Caco-2 (cell line): Measurements from ENCODE around the gene LCOR. TPM values are rescaled to one million over a fixed set of nuclear protein-coding genes. Genes with fewer than 3 reads are reported as not detected.
"Not testable (repeated sequence)": the region's sequence is repeated elsewhere in the genome, so short reads cannot be mapped to it uniquely, and the experiment has no call there.

ENCODE experiments used
- BruUV-seq: library from RNA; stranded (reverse); fragments of 400-500 nt; replicated peaks from 2 replicates; lab custom pipeline; 2021; lab: Mats Ljungman, UMichigan
- CTCF ChIA-PET: fragments of 300-600 bp; sonication (Branson Sonifier 250); formaldehyde crosslinking; loops from one replicate; lab custom pipeline; 2022; ENCODE audit warnings: antibody characterized with exemption; lab: Charles Lee
- POLR2A ChIA-PET: fragments of 300-600 bp; sonication (Branson Sonifier 250); formaldehyde crosslinking; loops from one replicate; lab custom pipeline; 2022; ENCODE audit warnings: antibody characterized with exemption; lab: Charles Lee
- DNase-seq, 2 experiments: peaks; one replicate each; pipeline versions ENCODE4 v3.0.0 to v3.0.0-alpha.2; 2020 to 2022
- H3K27me3 ChIP-seq: replicated peaks from 2 replicates; pipeline ENCODE4 v1.6.0; 2011; ENCODE audit warnings: low read length; ENCODE audit not compliant: control insufficient read depth, insufficient read depth
- H3K36me3 ChIP-seq: 2 replicates; pipeline ENCODE4 v1.5.1; 2011; ENCODE audit warnings: low read length; ENCODE audit not compliant: control insufficient read depth, insufficient read depth
- H3K4me1 ChIP-seq: fragments of 250-450 bp; sonication (Bioruptor Pico); 2 replicates; pipeline ENCODE4 v1.5.1; 2020; ENCODE audit warnings: mild to moderate bottlenecking
- H3K4me3 ChIP-seq: 2 replicates; pipeline ENCODE4 v1.5.1; 2011; ENCODE audit warnings: low read depth, mild to moderate bottlenecking, control low read depth, low read length
- H3K9me3 ChIP-seq: fragments of 250-450 bp; sonication (Bioruptor Pico); 2 replicates; pipeline ENCODE4 v1.5.1; 2020; ENCODE audit warnings: mild to moderate bottlenecking, moderate library complexity
- H3K27ac Mint-ChIP-seq: one replicate; pipeline ENCODE4 v1.8.0; 2022; ENCODE audit warnings: mixed read lengths; ENCODE audit not compliant: unreplicated experiment
- H3K27me3 Mint-ChIP-seq: one replicate; pipeline ENCODE4 v1.8.0; 2022; ENCODE audit warnings: mixed read lengths; ENCODE audit not compliant: insufficient read depth, unreplicated experiment
- H3K36me3 Mint-ChIP-seq: one replicate; pipeline ENCODE4 v1.8.0; 2022; ENCODE audit warnings: mild to moderate bottlenecking, mixed read lengths; ENCODE audit not compliant: insufficient read depth, unreplicated experiment
- H3K4me1 Mint-ChIP-seq: one replicate; pipeline ENCODE4 v1.8.0; 2022; ENCODE audit warnings: low read depth, mixed read lengths; ENCODE audit not compliant: unreplicated experiment
- H3K4me3 Mint-ChIP-seq: one replicate; pipeline ENCODE4 v1.8.0; 2022; ENCODE audit warnings: mild to moderate bottlenecking, moderate library complexity, mixed read lengths; ENCODE audit not compliant: unreplicated experiment
- H3K9me3 Mint-ChIP-seq: one replicate; pipeline ENCODE4 v1.8.0; 2022; ENCODE audit warnings: mixed read lengths; ENCODE audit not compliant: unreplicated experiment
- intact Hi-C: fragments of 100-400 bp; cut with micrococcal nuclease; formaldehyde crosslinking; loops from one replicate; pipeline ENCODE4 v1.10.0; 2022; ENCODE audit not compliant: unreplicated experiment
- total RNA-seq: library from RNA; stranded (reverse); gene quantifications from 2 replicates; pipeline ENCODE4 v1.2.3, GENCODE V29; 2022
- TF ChIP-seq, protein P1 (sequence below), 2 experiments: fragments of 200-600 bp in 1 of 2; IDR thresholded peaks; 1 replicate in 1 of 2; 2 replicates in 1 of 2; pipeline versions ENCODE4 v1.5.1 to v1.8.0; 2011 to 2022; ENCODE audit warnings: antibody characterized with exemption in 1 of 2, control low read depth in 1 of 2, inconsistent platforms in 1 of 2, low read depth in 1 of 2, low read length in 1 of 2, mild to moderate bottlenecking in 1 of 2, moderate library complexity in 1 of 2; ENCODE audit not compliant: insufficient read depth in 1 of 2, severe bottlenecking in 1 of 2, unreplicated experiment in 1 of 2

LCOR gene
- total RNA-seq, 1 experiment from 2014 or later, result 51.8 TPM

DNA sequence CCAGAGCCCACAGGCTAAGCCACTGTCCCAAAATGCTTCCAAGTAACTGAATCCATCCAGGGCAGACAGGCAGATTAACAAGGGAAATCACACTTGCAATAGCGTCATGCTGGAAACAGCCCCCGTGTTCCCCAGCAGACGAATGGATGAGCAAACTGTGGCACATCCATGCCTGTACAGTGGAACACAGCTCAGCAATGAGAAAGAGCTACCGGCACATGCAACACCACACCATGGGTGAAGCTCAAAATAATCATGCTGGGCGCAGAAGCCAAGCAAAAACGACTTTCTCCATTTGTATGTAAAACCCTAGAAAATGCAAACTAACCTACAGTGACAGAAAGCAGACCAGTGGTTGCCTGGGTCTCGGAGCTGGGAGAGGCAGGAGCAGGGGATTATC, 200.5 kb downstream of the LCOR start:
- CTCF ChIA-PET, result no interaction called here
- DNase-seq, result no peak
- Histone ChIP-seq H3K4me3 (no peak overlapping the region), H3K9me3 (no peaks in the 10 kb centered on the region), H3K36me3 (no peaks in the 10 kb centered on the region), H3K27me3 (peaks cover 1% of the 10 kb centered on the region; the same call in 1 of the 2 replicates), H3K4me1 (peaks cover 2% of the 10 kb centered on the region; the same call in 1 of the 2 replicates)
- intact Hi-C loops, result no loop called here
- H3K9me3 Mint-ChIP-seq, result no peaks in the 10 kb centered on the region
- TF ChIP-seq, protein P1, sequence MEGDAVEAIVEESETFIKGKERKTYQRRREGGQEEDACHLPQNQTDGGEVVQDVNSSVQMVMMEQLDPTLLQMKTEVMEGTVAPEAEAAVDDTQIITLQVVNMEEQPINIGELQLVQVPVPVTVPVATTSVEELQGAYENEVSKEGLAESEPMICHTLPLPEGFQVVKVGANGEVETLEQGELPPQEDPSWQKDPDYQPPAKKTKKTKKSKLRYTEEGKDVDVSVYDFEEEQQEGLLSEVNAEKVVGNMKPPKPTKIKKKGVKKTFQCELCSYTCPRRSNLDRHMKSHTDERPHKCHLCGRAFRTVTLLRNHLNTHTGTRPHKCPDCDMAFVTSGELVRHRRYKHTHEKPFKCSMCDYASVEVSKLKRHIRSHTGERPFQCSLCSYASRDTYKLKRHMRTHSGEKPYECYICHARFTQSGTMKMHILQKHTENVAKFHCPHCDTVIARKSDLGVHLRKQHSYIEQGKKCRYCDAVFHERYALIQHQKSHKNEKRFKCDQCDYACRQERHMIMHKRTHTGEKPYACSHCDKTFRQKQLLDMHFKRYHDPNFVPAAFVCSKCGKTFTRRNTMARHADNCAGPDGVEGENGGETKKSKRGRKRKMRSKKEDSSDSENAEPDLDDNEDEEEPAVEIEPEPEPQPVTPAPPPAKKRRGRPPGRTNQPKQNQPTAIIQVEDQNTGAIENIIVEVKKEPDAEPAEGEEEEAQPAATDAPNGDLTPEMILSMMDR (IDR thresholded peaks at IDR 0.05; ENCODE audit: insufficient read depth in 1 of 2, low read depth in 1 of 2, low read length in 1 of 2, severe bottlenecking in 1 of 2, unreplicated experiment in 1 of 2), result no peak
- no peaks in the 10 kb centered on the region for H3K4me1 Mint-ChIP-seq
- H3K27me3 Mint-ChIP-seq, result peaks cover 13% of the 10 kb centered on the region
- no peaks in the 10 kb centered on the region for H3K36me3 Mint-ChIP-seq
- H3K4me3 Mint-ChIP-seq, result no peak overlapping the region
- no TSS peak for BruUV-seq
- POLR2A ChIA-PET, result no interaction called here
- no peak overlapping the region for H3K27ac Mint-ChIP-seq

DNA sequence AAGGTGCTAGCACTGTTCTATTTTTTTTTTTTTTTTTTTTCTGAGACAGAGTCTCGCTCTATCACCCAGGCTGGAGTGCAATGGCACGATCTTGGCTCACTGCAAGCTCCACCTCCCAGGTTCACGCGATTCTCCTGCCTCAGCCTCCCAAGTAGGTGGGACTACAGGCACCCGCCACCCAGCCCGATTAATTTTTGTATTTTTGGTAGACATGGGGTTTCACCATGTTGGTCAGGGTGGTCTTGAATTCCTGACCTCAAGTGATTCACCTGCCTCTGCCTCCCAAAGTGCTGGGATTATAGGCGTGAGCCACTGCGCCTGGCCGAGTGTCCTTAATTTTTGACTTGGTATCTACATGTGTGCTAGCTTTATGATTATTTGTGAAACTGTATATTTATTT, 201.7 kb downstream of the LCOR start:
- H3K4me3 Mint-ChIP-seq, H3K4me1 ChIP-seq, H3K9me3 Mint-ChIP-seq, POLR2A ChIA-PET, BruUV-seq, H3K4me1 Mint-ChIP-seq, H3K9me3 ChIP-seq, DNase-seq, intact Hi-C loops, H3K27ac Mint-ChIP-seq, H3K36me3 ChIP-seq, H3K36me3 Mint-ChIP-seq, H3K4me3 ChIP-seq, CTCF ChIA-PET, H3K27me3 ChIP-seq: not testable (repeated sequence)
- H3K27me3 Mint-ChIP-seq, result peaks cover 13% of the 10 kb centered on the region

DNA sequence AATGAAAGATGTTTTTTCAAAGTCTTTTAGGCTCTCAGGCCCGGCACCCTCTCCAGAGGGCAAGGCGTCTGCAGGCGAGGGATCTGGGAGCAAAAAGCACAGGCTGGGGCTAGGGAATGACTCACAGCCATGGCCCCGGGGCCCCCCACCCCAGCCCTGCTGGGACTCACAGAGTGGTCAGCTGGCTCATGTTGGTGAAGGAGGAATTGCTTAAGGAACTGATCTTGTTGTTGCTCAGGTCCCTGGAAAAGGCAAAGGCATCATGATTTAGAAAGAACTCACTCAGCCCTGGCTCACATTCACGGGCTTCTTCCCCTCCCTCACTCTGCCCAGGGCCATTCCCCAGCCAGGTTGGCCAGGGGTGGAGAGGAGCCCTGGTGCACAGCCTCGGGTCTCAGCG, 202.2 kb downstream of the LCOR start:
- Mint-ChIP-seq H3K4me3 (no peak overlapping the region), H3K27me3 (peaks cover 13% of the 10 kb centered on the region), H3K4me1 (no peaks in the 10 kb centered on the region), H3K27ac (no peak overlapping the region), H3K9me3 (no peaks in the 10 kb centered on the region), H3K36me3 (no peaks in the 10 kb centered on the region)
- POLR2A ChIA-PET, result no interaction called here
- no peaks in the 10 kb centered on the region for H3K9me3 ChIP-seq
- CTCF ChIA-PET, result interaction anchor here (0.7 kb wide), 1 partner anchor 24 kb away, joined by 3 read pairs; no protein-coding TSS in a partner anchor
- intact Hi-C loops, result no loop called here
- TF ChIP-seq, protein P1 (IDR thresholded peaks at IDR 0.05; ENCODE audit: insufficient read depth in 1 of 2, low read depth in 1 of 2, low read length in 1 of 2, severe bottlenecking in 1 of 2, unreplicated experiment in 1 of 2), result no peak
- no peak overlapping the region for H3K4me3 ChIP-seq
- H3K4me1 ChIP-seq, result peaks cover 2% of the 10 kb centered on the region; the same call in 1 of the 2 replicates
- H3K27me3 ChIP-seq, result no peaks in the 10 kb centered on the region; the same call in 1 of the 2 replicates
- DNase-seq, result no peak
- no TSS peak for BruUV-seq
- H3K36me3 ChIP-seq, result no peaks in the 10 kb centered on the region
